ENCODE data around the gene HES6. TPM values are rescaled to one million over a fixed set of nuclear protein-coding genes. Genes with fewer than 3 reads are reported as not detected.
A peak's percentile ranks its signal among the peaks of the same experiment; 100 is the strongest.

HES6 gene
- total RNA-seq, 1 experiment from 2014 or later: 8.4 TPM

DNA sequence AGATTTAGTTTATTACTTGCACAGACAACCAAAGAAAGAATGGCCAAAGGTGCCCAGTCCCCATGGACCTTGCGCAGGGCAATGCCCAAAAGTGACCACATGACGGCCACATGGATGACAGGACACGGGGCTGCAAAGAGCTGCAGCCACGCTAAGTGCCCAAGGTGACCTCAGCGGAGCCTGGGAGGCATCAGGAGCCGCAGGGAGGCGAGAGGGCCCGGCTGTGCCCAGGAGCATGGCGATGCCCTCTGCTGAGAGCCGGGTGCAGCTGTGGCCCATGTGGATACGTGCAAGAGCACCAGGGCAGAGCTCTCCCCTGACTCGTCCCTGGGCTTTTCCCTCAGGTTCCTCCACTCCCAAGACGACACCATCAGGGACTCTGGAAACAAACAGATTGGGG lies 14.7 kb downstream of the HES6 start:
- Histone ChIP-seq H3K9me2 (ENCODE audit: insufficient read depth) (no peaks in the 10 kb centered on the region), H3K27ac (no peak overlapping the region), H3K36me3 (ENCODE audit: low read depth) (no peaks in the 10 kb centered on the region), H3K4me1 (replicated peaks; ENCODE audit: insufficient read depth) (no peaks in the 10 kb centered on the region), H3K79me2 (ENCODE audit: low read depth) (no peaks in the 10 kb centered on the region), H4K20me1 (ENCODE audit: insufficient read depth) (no peaks in the 10 kb centered on the region), H3F3A (ENCODE audit: insufficient read depth, low read depth) (no peaks in the 10 kb centered on the region), H3K4me3 (no peak overlapping the region), H2AFZ (no peak overlapping the region), H3K4me2 (no peak overlapping the region), H3K27me3 (ENCODE audit: insufficient read depth, low read depth) (peaks cover 19% of the 10 kb centered on the region), H3K9me3 (ENCODE audit: insufficient read depth, low read depth) (no peaks in the 10 kb centered on the region)
- DNase-seq: no peak
- TF ChIP-seq, protein P1, sequence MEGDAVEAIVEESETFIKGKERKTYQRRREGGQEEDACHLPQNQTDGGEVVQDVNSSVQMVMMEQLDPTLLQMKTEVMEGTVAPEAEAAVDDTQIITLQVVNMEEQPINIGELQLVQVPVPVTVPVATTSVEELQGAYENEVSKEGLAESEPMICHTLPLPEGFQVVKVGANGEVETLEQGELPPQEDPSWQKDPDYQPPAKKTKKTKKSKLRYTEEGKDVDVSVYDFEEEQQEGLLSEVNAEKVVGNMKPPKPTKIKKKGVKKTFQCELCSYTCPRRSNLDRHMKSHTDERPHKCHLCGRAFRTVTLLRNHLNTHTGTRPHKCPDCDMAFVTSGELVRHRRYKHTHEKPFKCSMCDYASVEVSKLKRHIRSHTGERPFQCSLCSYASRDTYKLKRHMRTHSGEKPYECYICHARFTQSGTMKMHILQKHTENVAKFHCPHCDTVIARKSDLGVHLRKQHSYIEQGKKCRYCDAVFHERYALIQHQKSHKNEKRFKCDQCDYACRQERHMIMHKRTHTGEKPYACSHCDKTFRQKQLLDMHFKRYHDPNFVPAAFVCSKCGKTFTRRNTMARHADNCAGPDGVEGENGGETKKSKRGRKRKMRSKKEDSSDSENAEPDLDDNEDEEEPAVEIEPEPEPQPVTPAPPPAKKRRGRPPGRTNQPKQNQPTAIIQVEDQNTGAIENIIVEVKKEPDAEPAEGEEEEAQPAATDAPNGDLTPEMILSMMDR (conservative IDR thresholded peaks at IDR 0.05): no peak
- no peak for TF ChIP-seq EZH2 (IDR thresholded peaks at IDR 0.05; ENCODE audit: low read depth)
- intact Hi-C loops (cut with micrococcal nuclease; ENCODE audit: unreplicated experiment): no loop called here
- POLR2A ChIA-PET (ENCODE audit: unreplicated experiment): interaction anchor here (0.5 to 0.6 kb wide), 2 partner anchors 24 to 139 kb away, joined by 5 to 6 read pairs; no protein-coding TSS in a partner anchor
- CTCF ChIA-PET: no interaction called here
- no TSS peak for BruUV-seq (replicated peaks)

DNA sequence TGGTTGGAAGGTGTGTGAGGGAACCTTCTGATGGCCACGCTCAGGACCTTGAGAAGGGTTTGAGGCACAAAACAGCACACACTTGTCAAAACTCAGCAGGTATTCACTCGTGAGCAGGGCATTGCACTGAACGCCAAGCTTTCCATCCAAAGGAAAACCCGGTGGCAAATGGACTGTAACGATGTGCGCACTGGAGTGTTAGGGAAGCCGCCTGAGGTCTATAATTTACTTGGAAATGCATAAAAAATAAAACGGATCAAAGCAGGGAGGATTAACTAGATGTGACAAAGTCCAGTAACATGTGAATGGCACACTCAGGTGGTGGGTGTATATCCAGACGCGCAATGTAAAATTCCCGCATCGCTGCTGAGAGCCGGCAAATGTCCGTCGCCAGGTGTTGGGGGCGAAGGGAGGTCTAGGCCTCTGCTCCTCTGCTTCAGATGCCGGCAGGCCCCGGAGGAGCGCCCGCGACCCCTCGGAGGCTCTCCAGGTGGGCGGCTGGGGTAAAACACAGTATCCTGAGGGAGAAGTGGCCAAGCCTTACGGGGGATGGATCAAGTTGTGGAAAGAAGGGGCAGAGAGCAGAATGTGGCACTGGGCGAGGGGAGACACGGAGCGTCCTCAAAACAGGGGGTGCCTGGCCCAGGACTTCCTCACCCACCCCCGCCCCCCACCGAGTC lies 15.3 kb downstream of the HES6 start:
- Histone ChIP-seq H3K27ac (no peak overlapping the region), H3K9me2 (ENCODE audit: insufficient read depth) (no peaks in the 10 kb centered on the region), H2AFZ (no peak overlapping the region), H4K20me1 (ENCODE audit: insufficient read depth) (no peaks in the 10 kb centered on the region), H3K4me2 (no peak overlapping the region), H3K27me3 (ENCODE audit: insufficient read depth, low read depth) (peaks cover 16% of the 10 kb centered on the region), H3F3A (ENCODE audit: insufficient read depth, low read depth) (no peaks in the 10 kb centered on the region), H3K9me3 (ENCODE audit: insufficient read depth, low read depth) (no peaks in the 10 kb centered on the region), H3K4me1 (replicated peaks; ENCODE audit: insufficient read depth) (no peaks in the 10 kb centered on the region), H3K36me3 (ENCODE audit: low read depth) (no peaks in the 10 kb centered on the region), H3K4me3 (no peak overlapping the region), H3K79me2 (ENCODE audit: low read depth) (no peaks in the 10 kb centered on the region)
- ChIA-PET CTCF (no interaction called here), POLR2A (ENCODE audit: unreplicated experiment) (no interaction called here)
- BruUV-seq (replicated peaks): no TSS peak
- intact Hi-C loops (cut with micrococcal nuclease; ENCODE audit: unreplicated experiment): no loop called here
- TF ChIP-seq, protein P1 (conservative IDR thresholded peaks at IDR 0.05): no peak
- TF ChIP-seq EZH2 (IDR thresholded peaks at IDR 0.05; ENCODE audit: low read depth): no peak
- peak in 1 of 2 experiments; percentile 20 for DNase-seq

DNA sequence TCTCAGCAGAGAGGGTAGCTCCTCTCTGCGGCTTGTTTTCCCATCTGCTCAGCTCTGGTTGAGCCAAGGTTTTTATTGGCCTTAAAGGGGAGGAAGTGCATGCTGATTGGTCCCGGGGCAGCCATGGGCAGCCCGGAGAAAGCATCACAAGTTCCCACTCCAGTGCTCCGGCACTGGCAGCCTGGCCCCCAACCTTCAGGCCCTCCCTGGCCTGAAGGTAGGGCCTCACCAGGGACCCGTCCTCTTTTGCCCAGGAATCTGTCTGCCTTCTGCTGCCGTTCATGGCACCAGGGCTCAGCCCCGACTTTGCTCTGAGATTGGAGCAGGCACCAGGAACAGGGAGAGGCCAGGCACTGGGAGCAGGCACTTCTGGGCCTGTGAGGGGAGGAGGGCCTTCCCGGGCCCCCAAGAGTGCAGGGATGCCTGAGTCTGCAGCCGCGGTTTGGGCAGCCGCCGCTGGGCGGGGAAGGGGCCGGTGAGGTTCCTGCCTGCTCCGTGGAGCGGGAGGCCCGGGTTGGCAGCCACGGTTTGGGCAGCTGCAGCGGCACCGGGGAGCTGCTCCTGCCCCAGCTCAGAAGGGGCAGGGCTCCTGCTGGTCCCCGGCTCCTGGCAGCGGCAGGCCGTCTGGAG lies 18.8 kb downstream of the HES6 start:
- Histone ChIP-seq H2AFZ (no peak overlapping the region), H3K9me3 (ENCODE audit: insufficient read depth, low read depth) (no peaks in the 10 kb centered on the region), H3K9me2 (ENCODE audit: insufficient read depth) (no peaks in the 10 kb centered on the region), H3K27me3 (ENCODE audit: insufficient read depth, low read depth) (no peaks in the 10 kb centered on the region; the same call in 1 of the 2 replicates), H3K4me2 (no peak overlapping the region), H3K4me1 (replicated peaks; ENCODE audit: insufficient read depth) (no peaks in the 10 kb centered on the region), H3K36me3 (ENCODE audit: low read depth) (no peaks in the 10 kb centered on the region), H4K20me1 (ENCODE audit: insufficient read depth) (no peaks in the 10 kb centered on the region), H3K79me2 (ENCODE audit: low read depth) (no peaks in the 10 kb centered on the region), H3K27ac (no peak overlapping the region), H3K4me3 (no peak overlapping the region), H3F3A (ENCODE audit: insufficient read depth, low read depth) (no peaks in the 10 kb centered on the region)
- BruUV-seq (replicated peaks): no TSS peak
- TF ChIP-seq, protein P1 (conservative IDR thresholded peaks at IDR 0.05): no peak
- no peak for TF ChIP-seq EZH2 (IDR thresholded peaks at IDR 0.05; ENCODE audit: low read depth)
- ChIA-PET CTCF (no interaction called here), POLR2A (ENCODE audit: unreplicated experiment) (no interaction called here)
- intact Hi-C loops (cut with micrococcal nuclease; ENCODE audit: unreplicated experiment): no loop called here
- DNase-seq: peak in 1 of 2 experiments; percentile 30
